ENCODE data around the gene EXOC3L2. TPM values are rescaled to one million over a fixed set of nuclear protein-coding genes. Genes with fewer than 3 reads are reported as not detected.

EXOC3L2 gene
- total RNA-seq, 4 donors from 2014 or later, result 0.68 to 7.0 (median 1.1) TPM; not detected in 1

DNA sequence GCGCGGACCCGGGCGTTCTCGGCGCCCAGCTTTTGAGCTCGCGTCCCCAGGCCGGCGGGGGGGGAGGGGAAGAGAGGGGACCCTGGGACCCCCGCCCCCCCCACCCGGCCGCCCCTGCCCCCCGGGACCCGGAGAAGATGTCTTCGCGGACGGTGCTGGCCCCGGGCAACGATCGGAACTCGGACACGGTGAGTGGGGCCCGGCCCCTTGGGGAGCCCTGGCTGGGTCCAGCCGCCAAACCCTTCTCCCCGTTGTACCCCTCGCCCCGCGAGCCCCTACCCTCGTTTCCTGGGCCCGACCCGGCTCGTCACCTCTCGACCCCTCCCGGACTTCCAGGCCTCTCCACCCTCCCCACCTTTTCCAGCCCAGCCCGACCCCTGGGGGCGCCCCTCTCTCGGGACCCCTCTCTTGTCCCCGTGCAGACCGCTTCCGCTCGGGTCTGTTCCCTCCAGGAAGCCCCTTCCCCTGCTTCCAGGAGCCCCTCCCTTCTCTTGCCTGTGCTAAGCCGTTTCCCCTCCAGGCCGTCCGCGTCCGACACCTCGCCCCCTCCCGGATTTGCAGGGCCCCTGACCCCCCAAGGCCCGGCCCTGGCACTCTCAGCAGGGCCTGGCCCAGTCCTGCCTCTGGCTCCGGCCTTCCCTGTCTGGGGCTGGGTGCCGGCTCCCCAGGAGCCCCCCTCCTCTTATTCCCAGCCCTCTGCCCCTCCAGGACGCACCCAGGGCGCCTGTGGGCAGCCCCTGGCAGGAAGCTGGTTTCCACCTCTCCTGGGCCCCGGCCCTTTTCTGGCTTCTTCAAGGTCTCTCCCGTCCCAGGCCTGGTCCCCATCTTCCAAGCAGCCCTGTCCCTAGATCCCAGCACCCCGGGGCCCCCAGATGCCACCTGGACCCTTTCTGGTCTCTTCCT is 6.5 kb upstream of the EXOC3L2 start:
- no peaks in the 10 kb centered on the region for H3K36me3 ChIP-seq
- in situ Hi-C loops (cut with MboI; ENCODE audit: low pct_ligation_motif_present in 1 of 4, low pct_unique_long_range_greater_than_20kb in 1 of 4, low sequenced_read_pairs in 3 of 4) (no loop called here), intact Hi-C loops (cut with DNase I; ENCODE audit: low total_unique reads) (no loop called here)
- peak; percentile 12 for DNase-seq
- H3K27ac ChIP-seq, result peak overlapping the region; percentile 76 to 88 (median 80)
- H3K9me3 ChIP-seq, result no peaks in the 10 kb centered on the region
- no peaks in the 10 kb centered on the region for H3K27me3 ChIP-seq
- peaks cover 16 to 41% (median 27%) of the 10 kb centered on the region in 4 donors for H3K4me1 ChIP-seq
- WGBS, 2 donors (ENCODE audit: low coverage in 1 of 2), result 4 to 5% methylated on average over 4 to 29 of the region's 57 CpGs
- H3K4me3 ChIP-seq, result peak overlapping the region; percentile 88 to 100 (median 96)
- no peak for TF ChIP-seq EP300 (IDR thresholded peaks at IDR 0.05; ENCODE audit: low read depth)
- TF ChIP-seq POLR2A (IDR thresholded peaks at IDR 0.05), result no peak
- no peak for TF ChIP-seq POLR2AphosphoS5 (IDR thresholded peaks at IDR 0.05)
- TF ChIP-seq, protein P1, sequence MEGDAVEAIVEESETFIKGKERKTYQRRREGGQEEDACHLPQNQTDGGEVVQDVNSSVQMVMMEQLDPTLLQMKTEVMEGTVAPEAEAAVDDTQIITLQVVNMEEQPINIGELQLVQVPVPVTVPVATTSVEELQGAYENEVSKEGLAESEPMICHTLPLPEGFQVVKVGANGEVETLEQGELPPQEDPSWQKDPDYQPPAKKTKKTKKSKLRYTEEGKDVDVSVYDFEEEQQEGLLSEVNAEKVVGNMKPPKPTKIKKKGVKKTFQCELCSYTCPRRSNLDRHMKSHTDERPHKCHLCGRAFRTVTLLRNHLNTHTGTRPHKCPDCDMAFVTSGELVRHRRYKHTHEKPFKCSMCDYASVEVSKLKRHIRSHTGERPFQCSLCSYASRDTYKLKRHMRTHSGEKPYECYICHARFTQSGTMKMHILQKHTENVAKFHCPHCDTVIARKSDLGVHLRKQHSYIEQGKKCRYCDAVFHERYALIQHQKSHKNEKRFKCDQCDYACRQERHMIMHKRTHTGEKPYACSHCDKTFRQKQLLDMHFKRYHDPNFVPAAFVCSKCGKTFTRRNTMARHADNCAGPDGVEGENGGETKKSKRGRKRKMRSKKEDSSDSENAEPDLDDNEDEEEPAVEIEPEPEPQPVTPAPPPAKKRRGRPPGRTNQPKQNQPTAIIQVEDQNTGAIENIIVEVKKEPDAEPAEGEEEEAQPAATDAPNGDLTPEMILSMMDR (IDR thresholded peaks at IDR 0.05), result no peak

DNA sequence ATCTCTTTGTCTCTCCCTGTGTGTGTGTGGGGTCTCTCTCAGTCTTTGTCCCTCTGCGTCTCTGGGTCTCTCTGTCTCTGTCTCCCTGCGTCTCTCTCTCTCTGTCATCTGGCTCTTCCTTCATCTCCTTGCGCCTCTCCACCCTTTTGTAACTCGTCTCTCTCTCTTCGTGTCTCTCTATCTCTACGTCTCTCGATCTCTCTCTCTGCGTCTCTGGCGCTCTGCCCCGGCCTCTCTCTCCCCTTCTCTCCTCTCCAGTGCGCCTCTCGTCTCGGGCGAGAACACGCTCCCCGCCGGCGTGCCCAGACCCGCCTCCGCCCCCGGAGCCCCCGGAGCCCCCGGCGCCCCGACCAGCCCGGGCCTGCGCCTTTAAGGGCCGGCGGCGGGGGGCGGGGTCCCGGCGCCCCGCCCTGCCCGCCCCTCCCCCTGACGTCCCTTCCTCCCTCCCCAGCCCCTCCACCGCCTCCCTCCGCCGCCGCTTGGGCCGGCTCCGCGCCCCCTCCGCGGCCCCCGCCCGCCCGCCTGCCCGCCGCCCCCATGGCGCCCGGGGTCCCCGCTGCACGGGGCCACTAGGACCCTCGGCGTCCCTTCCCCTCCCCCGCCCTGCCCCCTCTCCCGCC is 5.7 kb upstream of the EXOC3L2 start, which contains the start of gene MARK4:
TSS of gene MARK4 (plus strand) at position 440 of the 620 bp plus-strand sequence. CDS start 318 bp downstream, outside the sequence.
- Histone ChIP-seq H3K27me3 (no peaks in the 10 kb centered on the region), H3K27ac (peak within 1 kb of the TSS; percentile 76 to 88 (median 80)), H3K4me1 (peaks cover 16 to 41% (median 27%) of the 10 kb centered on the region in 4 donors), H3K4me3 (peak within 1 kb of the TSS; percentile 88 to 100 (median 96)), H3K36me3 (no peaks in the 10 kb centered on the region), H3K9me3 (no peaks in the 10 kb centered on the region)
- peak; percentile 49 for DNase-seq
- in situ Hi-C loops (cut with MboI; ENCODE audit: low pct_ligation_motif_present in 1 of 4, low pct_unique_long_range_greater_than_20kb in 1 of 4, low sequenced_read_pairs in 3 of 4) (no loop called here), intact Hi-C loops (cut with DNase I; ENCODE audit: low total_unique reads) (no loop called here)
- TF ChIP-seq POLR2A (IDR thresholded peaks at IDR 0.05), result no peak
- TF ChIP-seq, protein P1 (IDR thresholded peaks at IDR 0.05), result no peak
- no peak for TF ChIP-seq EP300 (IDR thresholded peaks at IDR 0.05; ENCODE audit: low read depth)
- no peak for TF ChIP-seq POLR2AphosphoS5 (IDR thresholded peaks at IDR 0.05)
- 0 to 1% methylated on average over 7 to 34 of the region's 58 CpGs for WGBS, 2 donors (ENCODE audit: low coverage in 1 of 2)

GRCh38 chr19:45250216-45250831 is 5.1 kb upstream of the EXOC3L2 start:
- peak overlapping the region; percentile 76 to 88 (median 80) for H3K27ac ChIP-seq
- H3K9me3 ChIP-seq, result no peaks in the 10 kb centered on the region
- no peak for TF ChIP-seq POLR2A (IDR thresholded peaks at IDR 0.05)
- TF ChIP-seq, protein P1 (IDR thresholded peaks at IDR 0.05), result no peak
- no peak for TF ChIP-seq POLR2AphosphoS5 (IDR thresholded peaks at IDR 0.05)
- H3K36me3 ChIP-seq, result no peaks in the 10 kb centered on the region
- H3K4me3 ChIP-seq, result peak overlapping the region; percentile 72 to 100 (median 94)
- peaks cover 16 to 41% (median 27%) of the 10 kb centered on the region in 4 donors for H3K4me1 ChIP-seq
- no peaks in the 10 kb centered on the region for H3K27me3 ChIP-seq
- WGBS, 2 donors (ENCODE audit: low coverage in 1 of 2), result 0 to 39% methylated on average over 1 to 12 of the region's 14 CpGs
- in situ Hi-C loops (cut with MboI; ENCODE audit: low pct_ligation_motif_present in 1 of 4, low pct_unique_long_range_greater_than_20kb in 1 of 4, low sequenced_read_pairs in 3 of 4), result no loop called here
- intact Hi-C loops (cut with DNase I; ENCODE audit: low total_unique reads), result no loop called here
- peak; percentile 16 for DNase-seq

All from transverse colon (tissue), 4 donors.